NCI-H69 (cell line): Measurements from ENCODE around the gene FBXO42.
"Not testable (repeated sequence)": the region's sequence is repeated elsewhere in the genome, so short reads cannot be mapped to it uniquely, and the experiment has no call there.

Experiments used
- DNase-seq: peaks from one replicate; lab custom pipeline; 2025; lab: John Stamatoyannopoulos, UW

The FBXO42 gene

DNA sequence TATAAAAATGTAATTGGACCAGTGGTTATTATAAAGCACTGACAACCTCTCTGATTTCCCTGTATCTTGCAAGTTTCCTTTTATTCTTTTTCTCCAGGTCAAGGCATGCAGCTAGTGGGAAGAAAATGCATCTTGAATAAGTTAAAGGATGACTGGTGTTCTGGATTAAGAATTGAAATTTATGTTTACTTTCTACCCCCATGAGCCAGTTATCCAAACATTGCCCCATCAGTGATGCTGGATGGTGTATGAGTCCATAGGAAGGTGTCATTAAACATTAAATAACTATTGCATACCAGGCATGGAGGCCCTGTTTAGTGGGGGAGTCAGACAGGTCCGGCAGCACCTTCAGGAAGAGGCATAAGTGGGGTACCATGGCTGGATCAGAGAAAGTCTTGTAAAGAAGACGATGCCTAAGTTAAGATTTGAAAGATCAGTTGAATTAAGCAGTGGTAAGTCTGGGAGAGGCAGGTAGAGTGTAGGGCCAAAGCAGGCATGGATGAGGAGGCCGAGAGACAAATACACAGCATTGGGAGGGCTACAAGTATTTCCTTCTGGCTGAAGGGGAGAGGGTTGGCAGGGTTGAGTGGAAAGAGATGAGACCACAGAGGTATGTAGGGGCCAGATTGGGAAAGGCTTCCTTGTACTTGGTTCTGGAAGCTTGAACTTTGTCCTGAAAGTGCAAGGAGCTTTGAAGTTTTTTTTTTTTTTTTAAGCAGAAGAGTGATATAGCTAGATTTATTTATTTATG lies 20.4 kb upstream of the FBXO42 start:
- DNase-seq = no peak

DNA sequence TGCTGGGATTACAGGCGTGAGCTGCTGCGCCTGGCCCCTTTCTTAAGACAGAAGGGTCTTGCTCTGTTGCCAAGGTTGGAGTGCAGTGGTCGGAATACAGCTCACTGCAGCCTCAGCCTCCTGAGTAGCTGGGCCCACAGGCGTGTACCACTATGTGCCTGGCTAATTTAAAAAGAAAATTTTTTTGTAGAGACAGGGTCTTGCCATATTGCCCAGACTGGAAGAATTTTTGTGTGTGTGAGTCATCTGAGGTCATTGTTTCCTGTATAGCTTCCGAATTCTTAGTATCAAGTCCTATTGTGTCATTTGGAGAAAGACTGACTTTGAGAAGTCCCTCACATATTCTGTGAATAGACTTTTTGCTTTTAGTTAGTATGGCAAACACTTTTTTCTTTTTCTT lies 19.4 kb upstream of the FBXO42 start:
- DNase-seq = no peak

DNA sequence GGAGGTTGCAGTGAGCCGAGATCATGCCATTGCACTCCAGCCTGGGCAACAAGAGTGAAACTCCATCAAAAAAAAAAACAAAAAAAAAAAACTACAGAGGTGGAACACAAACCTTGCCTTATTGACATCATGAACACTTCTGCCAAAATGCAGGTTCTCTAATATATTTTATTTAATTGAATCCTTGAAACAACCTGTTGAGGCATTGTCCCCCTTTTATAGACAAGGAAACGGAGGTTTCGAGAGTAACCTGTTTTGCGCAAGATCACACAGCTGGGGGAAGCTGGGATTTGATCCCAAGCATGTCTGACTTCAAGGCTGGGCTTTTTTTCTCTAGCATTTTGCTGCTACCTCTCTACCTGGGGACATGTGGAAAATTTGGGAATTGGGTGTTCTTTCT lies 17.5 kb upstream of the FBXO42 start:
- no peak for DNase-seq

DNA sequence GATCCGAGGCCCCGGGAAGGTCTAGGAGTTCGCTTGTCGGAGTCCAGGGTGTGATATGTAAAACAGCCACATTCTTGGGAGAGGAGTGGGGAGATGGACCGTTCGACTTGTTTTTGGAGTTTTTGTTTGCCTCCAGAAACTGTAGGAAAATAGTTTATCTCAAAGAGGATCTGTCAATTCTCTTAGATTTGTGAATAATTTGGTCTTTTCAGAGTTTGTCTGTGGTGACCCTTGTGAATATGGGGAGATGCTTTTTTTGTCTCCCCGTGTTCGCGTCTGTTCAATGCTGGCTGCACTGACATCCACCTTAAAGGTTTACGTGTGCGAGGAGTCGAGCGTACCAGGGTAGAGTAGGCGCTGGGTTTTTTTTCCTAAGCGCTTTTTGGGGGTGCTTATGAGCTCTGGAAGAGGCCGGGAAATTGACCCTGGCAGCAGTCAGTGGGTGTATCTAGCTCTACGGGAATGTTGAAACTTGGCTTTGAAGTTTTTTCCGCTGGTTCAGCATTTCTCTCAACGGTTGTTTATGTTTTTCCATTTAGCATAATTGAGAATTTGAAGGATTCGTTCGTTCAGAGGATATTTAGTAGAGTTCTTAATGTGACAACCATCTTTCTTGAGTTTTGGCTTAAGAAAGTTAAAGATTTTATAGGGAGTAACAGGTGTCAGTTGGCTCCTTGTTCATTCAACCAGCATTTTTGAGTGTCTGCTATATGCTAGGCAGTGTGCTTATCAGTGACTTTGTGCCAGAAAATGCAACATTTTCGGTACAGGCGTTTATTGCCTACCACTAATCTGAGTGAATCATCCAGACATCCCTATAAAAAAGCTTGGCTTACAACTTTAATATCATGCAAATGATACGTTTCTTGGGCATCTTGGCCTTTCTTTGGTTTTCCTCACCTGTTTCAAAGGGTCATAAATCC lies 15.9 kb upstream of the FBXO42 start:
- peak; percentile 3 for DNase-seq

DNA sequence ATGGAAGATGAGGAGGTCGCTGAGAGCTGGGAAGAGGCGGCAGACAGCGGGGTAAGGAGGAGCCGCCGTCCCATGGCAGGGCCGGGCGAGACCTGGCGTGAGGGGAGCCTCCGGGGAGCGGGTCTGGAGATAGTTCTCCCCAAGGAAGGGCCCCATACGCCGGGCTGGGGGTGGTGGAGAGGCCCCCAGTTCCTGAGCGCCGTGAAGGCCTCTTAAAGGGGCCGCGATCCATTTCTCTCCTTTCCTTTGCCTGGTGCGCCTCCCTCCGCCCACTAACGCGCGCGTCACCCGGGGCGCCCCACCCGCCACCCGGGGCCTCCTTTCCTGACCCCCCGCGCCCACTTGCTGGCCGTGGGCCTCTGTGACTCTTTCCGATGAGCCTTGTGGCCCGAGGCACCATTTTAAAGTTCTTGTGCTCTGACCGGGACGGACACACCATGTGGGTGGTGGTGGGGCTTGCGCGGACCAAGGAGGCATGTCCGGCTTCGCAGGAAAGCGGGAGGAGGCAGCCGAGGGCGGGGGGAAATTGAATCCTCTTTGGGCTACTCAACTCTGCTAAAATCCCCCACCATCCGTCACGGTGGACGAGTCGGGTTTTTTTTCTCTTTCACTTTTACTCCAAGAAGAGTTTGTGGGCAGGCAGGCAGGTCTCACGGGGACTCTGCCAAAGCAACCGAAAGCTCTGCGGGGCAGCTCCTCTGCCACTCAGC lies 15.1 kb upstream of the FBXO42 start:
- DNase-seq = peak; percentile 80

DNA sequence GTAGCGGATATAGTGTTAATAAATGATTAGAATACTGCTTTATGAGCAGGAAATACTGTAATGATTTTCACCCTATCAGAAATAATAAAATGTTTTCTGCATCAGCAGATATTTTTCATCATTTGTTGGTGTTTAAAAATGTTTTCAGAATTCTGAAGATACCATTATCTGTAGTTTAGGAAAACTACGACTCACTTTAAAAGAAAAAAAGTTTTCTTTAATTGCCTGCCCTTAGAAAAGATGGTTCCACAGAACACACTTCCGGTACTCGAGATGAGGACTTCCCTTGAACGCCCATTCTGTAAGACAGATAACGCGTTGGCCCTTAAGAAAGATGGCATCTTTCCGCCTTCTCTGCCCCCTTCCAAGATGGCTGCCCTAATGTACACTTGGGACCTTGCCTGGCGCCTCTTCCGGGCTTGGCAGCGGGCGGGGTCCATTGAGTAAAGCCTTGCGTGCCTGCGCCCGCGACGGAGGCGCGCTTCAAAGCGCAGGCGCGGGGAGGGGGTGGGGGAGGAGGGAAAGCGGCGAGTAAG lies 14.5 kb upstream of the FBXO42 start, which contains the start of gene SZRD1:
Gene SZRD1 (plus strand): TSS at position 521 of the 536 bp plus-strand sequence. CDS start 16 bp downstream, outside the sequence.
- DNase-seq = peak; percentile 98

DNA sequence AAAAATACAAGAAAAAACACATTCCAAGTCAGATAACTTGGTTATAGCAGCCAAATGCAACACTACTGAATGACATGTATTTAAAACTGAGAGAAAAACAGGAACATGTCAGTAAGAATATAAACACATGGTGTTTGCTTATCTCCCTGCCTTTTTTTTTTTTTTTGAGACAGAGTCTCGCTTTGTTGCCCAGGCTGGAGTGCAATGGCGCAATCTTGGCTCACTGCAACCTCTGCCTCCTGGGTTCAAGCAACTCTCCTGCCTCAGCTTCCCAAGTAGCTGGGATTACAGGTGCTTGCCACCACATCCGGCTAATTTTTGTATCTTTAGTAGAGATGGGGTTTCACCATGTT lies 12.8 kb upstream of the FBXO42 start:
- DNase-seq = not testable (repeated sequence)

DNA sequence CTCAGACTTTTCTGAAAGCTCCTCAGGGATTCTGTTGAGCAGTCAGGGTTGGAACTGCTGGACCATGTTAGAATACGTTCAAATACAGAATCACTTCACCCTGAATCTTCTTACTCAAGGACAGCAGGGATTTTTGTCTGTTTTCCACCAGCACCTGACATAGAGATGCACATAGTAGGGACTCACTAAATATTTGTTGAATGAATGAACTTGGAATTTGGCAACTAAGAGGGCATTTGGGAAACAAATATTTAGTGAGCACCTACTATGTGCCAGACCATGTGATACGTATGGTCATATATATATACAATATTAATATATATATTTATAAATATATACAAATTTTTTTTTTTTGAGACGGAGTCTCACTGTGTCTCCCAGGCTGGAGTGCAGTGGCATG lies 4.6 kb upstream of the FBXO42 start:
- no peak for DNase-seq

DNA sequence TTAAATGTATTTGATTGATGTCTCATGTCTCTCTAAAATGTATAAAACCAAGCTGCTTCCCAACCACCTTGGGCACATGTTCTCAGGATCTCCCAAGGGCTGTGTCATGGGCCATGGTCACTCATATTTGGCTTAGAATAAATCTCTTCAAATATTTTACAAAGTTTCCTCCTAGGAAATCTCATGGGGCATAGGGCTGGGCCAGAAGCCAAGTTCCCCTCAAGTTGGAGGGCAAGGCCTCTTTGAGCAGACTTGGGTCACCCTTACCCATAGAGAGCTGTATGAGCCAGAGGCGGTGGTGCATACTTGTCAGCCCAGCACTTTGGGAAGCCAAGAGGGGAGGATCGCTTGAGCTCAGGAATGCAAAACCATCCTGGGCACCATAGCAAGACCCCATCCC lies 2.3 kb upstream of the FBXO42 start:
- no peak for DNase-seq

DNA sequence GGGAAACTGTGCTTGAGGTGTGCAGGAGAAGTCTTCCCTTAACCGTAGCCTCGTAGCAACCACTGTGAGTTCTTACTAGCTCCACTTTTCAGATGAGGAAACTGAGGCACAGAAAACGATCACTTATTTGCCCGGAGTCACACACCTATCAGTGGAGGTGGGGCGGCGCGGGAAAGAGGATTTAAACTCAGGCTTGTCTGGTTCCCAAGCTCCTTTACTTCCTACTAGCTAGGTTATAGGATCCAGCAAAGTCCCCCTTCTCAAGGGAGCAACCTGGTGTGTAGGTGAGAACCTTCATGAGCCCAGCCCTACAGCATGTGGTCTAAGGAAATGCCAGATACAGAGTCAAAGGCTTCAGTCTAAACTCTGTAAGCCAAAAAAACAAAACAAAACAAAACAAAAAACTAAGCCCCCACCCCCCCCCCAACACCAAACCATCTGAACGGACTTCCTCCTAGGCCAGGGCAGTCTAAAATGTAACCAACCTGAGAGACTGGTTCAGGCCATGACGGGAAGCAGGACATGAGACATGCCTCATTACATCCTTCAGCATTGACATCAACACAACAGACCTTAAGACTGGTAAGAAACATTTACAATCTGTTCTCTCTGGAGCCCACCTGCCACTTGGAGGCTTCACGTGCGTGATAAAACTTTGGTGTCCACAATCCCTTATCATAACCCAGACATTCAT lies 709 bp upstream of the FBXO42 start:
- peak; percentile 7 for DNase-seq

DNA sequence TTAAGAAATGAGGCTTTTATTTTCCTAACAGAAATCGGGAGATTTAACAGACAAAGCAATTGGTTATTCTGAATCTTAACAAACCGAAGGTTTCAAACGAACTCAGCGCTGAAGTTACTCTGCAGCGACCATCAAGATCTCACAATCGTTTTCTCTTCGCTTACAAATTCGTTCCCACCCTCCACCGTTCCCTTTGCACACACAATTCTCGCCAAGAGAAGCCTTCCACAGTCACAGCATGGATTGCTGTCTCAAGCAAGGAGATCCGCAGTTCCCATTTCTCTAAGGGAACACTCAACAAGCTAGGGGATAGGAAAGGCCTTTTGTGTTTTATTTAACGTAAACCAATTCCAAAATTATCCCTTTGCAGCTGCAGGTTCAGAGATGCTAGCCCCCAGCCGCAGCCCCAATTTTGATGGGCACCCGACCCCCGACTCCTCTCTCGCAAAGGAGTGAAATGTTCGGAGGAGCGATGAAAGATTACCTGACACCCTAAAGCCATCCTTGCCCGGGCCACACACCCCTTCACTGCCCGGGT lies 755 bp downstream of the FBXO42 start:
- DNase-seq = peak; percentile 41

DNA sequence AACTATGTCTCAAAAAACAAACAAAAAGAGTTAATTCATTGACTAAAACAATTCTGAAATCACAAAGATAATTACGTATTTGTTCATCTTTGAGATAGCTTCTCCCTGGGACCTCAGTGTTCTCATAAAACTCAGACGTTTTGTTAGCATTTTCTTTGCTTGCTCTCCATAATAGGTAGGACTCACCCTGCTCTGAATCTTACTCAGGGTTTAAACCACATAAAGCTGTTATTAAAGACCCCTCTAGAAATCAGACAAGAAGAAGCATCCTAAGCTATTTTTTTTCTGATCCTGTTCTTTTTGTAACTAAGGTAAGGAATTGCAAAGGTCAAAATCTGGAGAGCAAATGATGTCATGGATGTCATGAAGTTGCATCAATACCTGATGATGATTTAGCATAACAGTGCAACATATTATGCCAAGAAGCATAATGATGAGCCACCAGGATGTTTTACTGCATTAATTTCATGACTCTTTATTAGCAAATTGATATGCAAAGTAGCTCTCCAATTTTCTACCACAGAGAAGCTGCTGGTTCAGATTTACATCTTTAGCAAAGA lies 2.4 kb downstream of the FBXO42 start:
- DNase-seq = no peak

DNA sequence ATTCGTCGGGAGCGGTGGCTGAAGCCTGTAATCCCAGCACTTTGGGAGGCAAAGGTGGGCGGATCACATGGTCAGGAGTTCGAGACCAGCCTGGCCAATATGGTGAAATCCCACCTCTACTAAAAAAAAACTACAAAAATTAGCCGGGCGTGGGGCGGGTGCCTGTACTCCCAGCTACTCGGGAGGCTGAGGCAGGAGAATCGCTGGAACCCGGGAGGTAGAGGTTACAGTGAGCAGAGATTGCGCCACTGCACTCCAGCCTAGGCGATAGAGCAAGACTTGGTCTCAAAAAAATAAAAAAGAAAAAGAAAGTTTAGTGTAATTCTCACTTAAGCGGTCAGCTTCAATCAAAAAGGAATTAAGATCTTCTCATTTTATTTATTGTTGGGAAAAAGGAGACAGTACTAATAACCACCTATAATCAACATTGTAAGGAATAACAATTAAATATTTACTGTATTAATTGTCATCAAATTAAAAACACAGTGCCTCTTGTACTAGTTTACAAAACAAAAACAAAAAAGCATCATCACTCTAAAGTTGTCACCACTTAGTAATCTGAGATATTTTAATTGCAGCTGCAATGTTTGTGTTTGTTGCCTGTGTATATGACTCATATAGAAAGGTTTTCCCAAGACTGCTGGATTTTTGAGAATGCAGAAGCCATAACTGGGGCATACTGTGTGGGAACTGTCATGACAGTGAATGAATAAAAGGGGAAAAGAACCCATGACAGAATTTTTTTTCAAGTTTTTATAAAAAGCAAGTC lies 3.7 kb downstream of the FBXO42 start:
- DNase-seq = no peak

DNA sequence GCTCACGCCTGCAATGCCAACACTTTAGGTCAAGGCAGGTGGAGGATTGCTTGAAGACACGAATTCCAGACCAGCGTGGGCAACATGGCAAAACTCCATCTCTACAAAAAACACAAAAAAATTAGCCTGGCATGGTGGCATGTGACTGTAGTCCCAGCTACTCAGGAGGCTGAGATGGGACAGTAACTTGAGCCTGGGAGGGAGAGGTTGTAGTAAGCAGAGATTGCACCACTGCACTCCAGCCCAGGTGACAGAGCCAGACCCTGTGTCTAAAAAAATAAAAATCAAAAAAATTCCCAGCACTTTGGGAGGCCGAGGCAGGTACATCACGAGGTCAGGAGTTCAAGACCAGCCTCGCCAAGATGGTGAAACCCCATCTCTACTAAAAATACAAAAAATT lies 9.0 kb downstream of the FBXO42 start:
- not testable (repeated sequence) for DNase-seq

DNA sequence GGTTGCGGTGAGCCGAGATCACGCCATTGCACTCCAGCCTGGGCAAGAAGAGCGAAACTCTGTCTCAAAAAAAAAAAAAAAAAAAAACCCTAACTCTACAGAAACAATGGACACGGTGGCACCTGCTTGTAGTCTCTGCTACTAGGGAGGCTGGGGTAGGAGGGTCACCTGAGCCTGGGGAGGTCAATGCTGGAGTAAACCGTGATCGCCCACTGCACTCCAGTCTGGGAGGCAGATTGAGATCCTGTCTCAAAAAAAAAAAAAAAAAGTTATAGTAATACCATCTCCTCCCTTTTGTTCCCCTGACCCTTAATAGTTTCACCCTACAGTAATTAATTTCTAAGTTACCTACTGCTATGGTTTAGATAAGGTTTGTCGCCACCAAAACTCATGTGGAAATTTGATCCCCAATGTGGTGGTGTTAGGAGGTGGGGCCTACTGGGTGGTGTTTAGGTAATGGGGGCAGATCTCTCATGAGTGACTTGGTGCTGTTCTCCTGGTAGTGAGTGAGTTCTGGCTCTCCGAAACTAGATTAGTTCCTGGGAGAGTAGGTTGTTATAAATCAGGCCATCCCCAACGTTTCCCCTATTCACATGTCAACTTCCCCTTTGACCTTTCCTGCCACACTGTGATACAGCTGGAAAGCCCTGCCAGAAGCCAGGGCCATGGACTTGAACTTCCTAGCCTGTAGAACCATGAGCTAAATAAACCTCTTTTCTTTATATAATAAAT lies 9.8 kb downstream of the FBXO42 start:
- DNase-seq = no peak

DNA sequence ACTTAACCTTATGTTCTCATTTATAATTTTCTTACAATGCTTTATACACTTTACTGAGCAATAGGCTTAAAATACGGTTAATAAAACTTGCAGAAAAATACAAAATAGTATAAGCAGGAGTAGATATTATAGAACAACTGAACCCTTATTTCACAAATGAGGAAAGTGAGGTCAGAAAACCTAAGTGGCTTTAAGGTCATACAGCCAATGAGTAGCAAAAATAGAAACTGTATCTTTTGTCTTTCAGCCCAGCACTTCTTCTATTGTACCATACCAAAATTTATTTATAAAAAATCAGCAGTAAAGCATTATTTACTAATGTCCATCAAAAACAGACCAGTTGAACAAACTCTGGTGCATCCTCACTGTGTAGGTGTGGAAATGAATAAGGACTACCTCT lies 11.6 kb downstream of the FBXO42 start:
- no peak for DNase-seq

DNA sequence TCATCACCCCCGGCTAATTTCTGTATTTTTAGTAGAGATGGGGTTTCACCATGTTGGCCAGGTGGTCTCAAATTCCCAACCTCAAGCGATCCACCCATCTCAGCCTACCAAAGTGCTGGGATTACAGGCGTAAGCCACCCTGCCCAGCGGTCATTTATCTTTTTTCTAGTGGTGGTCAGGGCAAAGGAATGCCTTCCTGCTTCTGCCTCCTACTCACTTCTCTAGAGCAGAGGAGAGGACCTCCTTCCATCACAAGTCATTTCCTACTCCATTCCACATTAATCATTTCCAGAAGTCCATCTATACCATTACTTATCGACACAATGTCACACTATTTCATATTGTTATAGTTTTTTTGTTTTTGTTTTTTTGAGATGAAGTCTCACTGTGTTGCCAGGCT lies 13.3 kb downstream of the FBXO42 start:
- no peak for DNase-seq

DNA sequence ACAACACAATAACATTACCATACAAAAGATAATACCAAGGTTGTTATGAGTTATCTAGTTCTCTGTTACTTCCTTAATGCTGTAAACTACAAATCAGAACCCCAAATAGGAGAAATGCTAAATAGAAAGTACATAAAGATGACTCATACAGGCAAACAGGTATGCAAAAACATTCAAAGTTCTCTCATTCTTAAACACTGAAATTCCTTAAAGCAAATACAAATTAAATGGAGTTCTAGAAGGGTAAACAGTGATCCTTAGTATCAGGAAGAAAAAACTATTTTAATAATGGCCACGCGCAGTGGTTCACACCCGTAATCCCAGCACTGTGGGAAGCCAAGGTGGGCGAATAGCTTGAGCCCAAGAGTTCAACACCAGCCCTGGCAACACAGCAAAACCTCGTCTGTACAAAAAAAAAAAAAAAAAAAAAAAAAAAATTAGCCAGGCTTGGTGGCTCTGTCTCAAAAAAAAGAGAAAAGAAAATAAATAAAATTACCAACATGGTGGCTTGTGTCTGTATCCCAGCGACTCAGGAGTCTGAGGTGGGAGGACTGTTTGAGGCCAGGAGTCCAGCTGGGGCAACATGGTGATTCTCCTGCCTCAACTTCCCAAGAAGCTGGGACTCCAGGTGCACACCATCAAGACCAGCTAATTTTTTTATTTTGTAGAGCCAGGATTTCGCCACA lies 17.5 kb downstream of the FBXO42 start:
- no peak for DNase-seq

DNA sequence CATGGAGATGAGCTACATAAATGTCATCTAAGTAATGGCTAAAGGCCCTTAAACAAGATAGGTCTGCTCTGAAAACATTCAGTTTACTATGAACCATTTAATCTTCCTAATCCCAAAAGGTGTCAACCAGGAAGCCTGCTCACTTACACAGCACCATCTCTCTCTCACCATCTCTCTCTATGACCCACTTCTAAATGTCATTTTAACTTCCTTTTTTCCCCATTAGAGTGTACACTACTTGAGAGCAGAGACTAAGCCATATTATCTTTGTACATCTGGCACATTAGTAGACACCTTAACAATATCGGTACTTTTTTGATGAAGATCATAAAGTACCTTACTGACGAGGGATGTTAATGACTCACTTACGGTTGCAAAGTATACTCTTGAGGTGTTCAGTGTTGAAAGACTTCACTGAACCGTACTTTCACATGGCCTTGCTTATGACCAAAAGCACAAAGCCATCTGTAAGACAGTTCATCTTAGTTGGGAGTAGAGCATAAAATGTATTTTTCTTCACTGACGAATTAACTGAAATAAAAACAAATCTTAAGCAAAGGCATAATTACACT lies 25.4 kb downstream of the FBXO42 start:
- no peak for DNase-seq
